ENCODE results near the gene CCDC60. TPM values are rescaled to one million over a fixed set of nuclear protein-coding genes. Genes with fewer than 3 reads are reported as not detected.
A peak's percentile ranks its signal among the peaks of the same experiment; 100 is the strongest.

Gene CCDC60
- total and polyA plus RNA-seq, 8 donors, result 4.1 TPM; not detected in 7

DNA sequence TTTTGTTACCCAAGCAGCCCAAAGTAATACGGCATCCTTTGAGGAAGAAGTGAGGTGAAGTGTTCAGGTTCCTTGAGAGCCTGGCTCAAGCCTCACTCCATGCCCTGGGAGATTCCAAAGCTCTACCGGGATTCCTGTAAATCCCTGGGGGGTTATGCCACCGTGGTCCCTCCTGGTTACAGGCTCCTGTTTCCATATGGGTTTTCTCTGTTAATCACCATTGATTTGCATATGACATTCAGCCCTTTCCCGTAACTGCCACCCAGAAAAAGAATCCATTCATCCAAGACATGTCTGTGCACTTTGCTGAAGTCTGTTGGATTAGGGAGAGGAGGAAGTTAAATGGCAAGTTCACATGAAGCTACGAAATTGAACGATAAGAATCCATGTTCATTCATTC is 27.9 kb upstream of the CCDC60 start:
- 75 to 90% (median 81%) methylated on average over 6 of the region's 6 CpGs for WGBS, 5 donors
- H3K9me3 ChIP-seq, result no peaks in the 10 kb centered on the region
- H3K4me3 ChIP-seq, result no peak overlapping the region

GRCh38 chr12:119307747-119308146 is 26.8 kb upstream of the CCDC60 start:
- H3K9me3 ChIP-seq, result no peaks in the 10 kb centered on the region
- H3K4me1 ChIP-seq, result peaks cover 0 to 8% (median 3%) of the 10 kb centered on the region in 4 donors
- peaks cover 0 to 5% (median 0%) of the 10 kb centered on the region in 3 donors for H3K27me3 ChIP-seq
- 79 to 90% (median 82%) methylated on average over 2 of the region's 2 CpGs for WGBS, 5 donors
- no peak for DNase-seq
- H3K4me3 ChIP-seq, result no peak overlapping the region
- intact Hi-C loops (cut with DNase I; ENCODE audit: low total_unique reads), result no loop called here
- no peaks in the 10 kb centered on the region for H3K36me3 ChIP-seq
- TF ChIP-seq POLR2AphosphoS5 (IDR thresholded peaks at IDR 0.05) (no peak), EP300 (IDR thresholded peaks at IDR 0.05) (no peak), POLR2A (IDR thresholded peaks at IDR 0.05) (no peak)
- TF ChIP-seq, protein P1, sequence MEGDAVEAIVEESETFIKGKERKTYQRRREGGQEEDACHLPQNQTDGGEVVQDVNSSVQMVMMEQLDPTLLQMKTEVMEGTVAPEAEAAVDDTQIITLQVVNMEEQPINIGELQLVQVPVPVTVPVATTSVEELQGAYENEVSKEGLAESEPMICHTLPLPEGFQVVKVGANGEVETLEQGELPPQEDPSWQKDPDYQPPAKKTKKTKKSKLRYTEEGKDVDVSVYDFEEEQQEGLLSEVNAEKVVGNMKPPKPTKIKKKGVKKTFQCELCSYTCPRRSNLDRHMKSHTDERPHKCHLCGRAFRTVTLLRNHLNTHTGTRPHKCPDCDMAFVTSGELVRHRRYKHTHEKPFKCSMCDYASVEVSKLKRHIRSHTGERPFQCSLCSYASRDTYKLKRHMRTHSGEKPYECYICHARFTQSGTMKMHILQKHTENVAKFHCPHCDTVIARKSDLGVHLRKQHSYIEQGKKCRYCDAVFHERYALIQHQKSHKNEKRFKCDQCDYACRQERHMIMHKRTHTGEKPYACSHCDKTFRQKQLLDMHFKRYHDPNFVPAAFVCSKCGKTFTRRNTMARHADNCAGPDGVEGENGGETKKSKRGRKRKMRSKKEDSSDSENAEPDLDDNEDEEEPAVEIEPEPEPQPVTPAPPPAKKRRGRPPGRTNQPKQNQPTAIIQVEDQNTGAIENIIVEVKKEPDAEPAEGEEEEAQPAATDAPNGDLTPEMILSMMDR (IDR thresholded peaks at IDR 0.05), result no peak
- H3K27ac ChIP-seq, result no peak overlapping the region

More for the DNA sequence above, 27.9 kb upstream of the CCDC60 start:
- Histone ChIP-seq H3K27me3 (peaks cover 0 to 5% (median 0%) of the 10 kb centered on the region in 3 donors), H3K4me1 (peaks cover 0 to 15% (median 3%) of the 10 kb centered on the region in 4 donors), H3K27ac (no peak overlapping the region), H3K36me3 (no peaks in the 10 kb centered on the region)
- DNase-seq, result no peak
- TF ChIP-seq POLR2A (IDR thresholded peaks at IDR 0.05), result no peak
- TF ChIP-seq POLR2AphosphoS5 (IDR thresholded peaks at IDR 0.05), result no peak
- intact Hi-C loops (cut with DNase I; ENCODE audit: low total_unique reads), result no loop called here

GRCh38 chr12:119308708-119309456 is 25.6 kb upstream of the CCDC60 start:
- H3K9me3 ChIP-seq, result no peaks in the 10 kb centered on the region
- H3K36me3 ChIP-seq, result no peaks in the 10 kb centered on the region
- intact Hi-C loops (cut with DNase I; ENCODE audit: low total_unique reads), result no loop called here
- peaks cover 0 to 6% (median 2%) of the 10 kb centered on the region in 4 donors for H3K4me1 ChIP-seq
- no peak for TF ChIP-seq EP300 (IDR thresholded peaks at IDR 0.05)
- no peak for TF ChIP-seq POLR2AphosphoS5 (IDR thresholded peaks at IDR 0.05)
- TF ChIP-seq, protein P1 (IDR thresholded peaks at IDR 0.05), result no peak
- TF ChIP-seq POLR2A (IDR thresholded peaks at IDR 0.05), result no peak
- no peak overlapping the region for H3K27ac ChIP-seq
- peak in 1 of 2 donors; percentile 60 for DNase-seq
- 34 to 41% (median 38%) methylated on average over 15 to 19 of the region's 19 CpGs for WGBS, 5 donors
- H3K4me3 ChIP-seq, result no peak overlapping the region
- peaks cover 0 to 1% (median 0%) of the 10 kb centered on the region in 3 donors for H3K27me3 ChIP-seq

DNA sequence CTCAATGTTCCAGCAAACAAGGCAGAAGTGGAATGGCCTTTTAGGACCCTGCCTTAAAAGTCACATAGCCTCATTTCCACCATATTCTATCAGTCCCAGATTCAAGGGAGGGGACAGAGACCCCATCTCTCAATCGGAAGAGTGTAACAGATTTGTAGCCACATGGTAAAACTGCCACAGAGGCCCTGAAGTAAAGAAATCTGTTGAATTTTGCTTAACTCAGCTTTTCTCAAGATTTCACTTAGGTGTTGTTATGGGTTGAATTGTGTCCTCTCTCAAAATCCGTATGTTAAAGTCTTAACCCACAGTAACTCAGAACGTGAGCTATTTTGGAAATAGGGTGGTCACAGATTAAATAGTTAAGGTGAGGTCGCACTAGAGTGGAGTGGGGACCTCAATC is 22.7 kb upstream of the CCDC60 start:
- intact Hi-C loops (cut with DNase I; ENCODE audit: low total_unique reads), result no loop called here
- no peaks in the 10 kb centered on the region for H3K9me3 ChIP-seq
- DNase-seq, result no peak
- H3K27me3 ChIP-seq, result no peaks in the 10 kb centered on the region
- TF ChIP-seq EP300 (IDR thresholded peaks at IDR 0.05) (no peak), POLR2A (IDR thresholded peaks at IDR 0.05) (no peak), POLR2AphosphoS5 (IDR thresholded peaks at IDR 0.05) (no peak)
- TF ChIP-seq, protein P1 (IDR thresholded peaks at IDR 0.05), result no peak
- H3K4me3 ChIP-seq, result no peak overlapping the region
- 53 to 69% (median 60%) methylated on average over 4 of the region's 4 CpGs for WGBS, 5 donors
- no peak overlapping the region for H3K27ac ChIP-seq
- no peaks in the 10 kb centered on the region for H3K36me3 ChIP-seq
- H3K4me1 ChIP-seq, result peaks cover 0 to 6% (median 2%) of the 10 kb centered on the region in 4 donors

DNA sequence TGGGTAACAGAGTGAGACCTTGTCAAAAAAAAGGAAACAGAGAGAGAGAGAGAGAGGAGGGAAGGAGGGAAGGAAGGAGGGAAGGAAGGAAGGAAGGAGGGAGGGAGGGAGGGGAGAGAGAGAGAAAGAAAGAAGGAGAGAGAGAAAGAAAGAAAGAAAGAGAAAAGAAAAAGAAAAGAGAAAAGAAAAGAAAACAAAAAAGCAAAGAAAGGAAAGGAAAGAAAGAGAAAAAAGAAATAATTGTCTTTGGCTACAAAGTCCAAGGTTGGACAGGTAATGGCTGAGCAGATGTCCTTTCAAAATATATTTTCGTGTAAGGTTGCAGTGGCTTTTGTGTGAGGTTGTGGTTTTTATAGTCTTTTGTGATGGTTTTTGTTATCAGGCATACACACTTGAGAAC is 21.6 kb upstream of the CCDC60 start:
- H3K9me3 ChIP-seq, result no peaks in the 10 kb centered on the region
- intact Hi-C loops (cut with DNase I; ENCODE audit: low total_unique reads), result no loop called here
- H3K27ac ChIP-seq, result no peak overlapping the region
- peaks cover 0 to 6% (median 2%) of the 10 kb centered on the region in 4 donors for H3K4me1 ChIP-seq
- WGBS, 5 donors, result 27 to 64% (median 51%) methylated on average over 1 of the region's 1 CpG
- H3K4me3 ChIP-seq, result no peak overlapping the region
- H3K27me3 ChIP-seq, result no peaks in the 10 kb centered on the region
- H3K36me3 ChIP-seq, result no peaks in the 10 kb centered on the region
- no peak for DNase-seq
- TF ChIP-seq EP300 (IDR thresholded peaks at IDR 0.05) (no peak), POLR2AphosphoS5 (IDR thresholded peaks at IDR 0.05) (no peak), POLR2A (IDR thresholded peaks at IDR 0.05) (no peak)
- TF ChIP-seq, protein P1 (IDR thresholded peaks at IDR 0.05), result no peak

Measured in stomach (tissue), 9 donors.